COLO668 (cell line): ENCODE results near the gene IKZF3.

ENCODE experiments used
- DNase-seq: peaks from one replicate; lab custom pipeline; 2025; ENCODE audit not compliant: unreplicated experiment; lab: John Stamatoyannopoulos, UW

The IKZF3 gene

GRCh38 chr17:39818358-39819000, 45.6 kb downstream of the IKZF3 start:
- no peak for DNase-seq

GRCh38 chr17:39816272-39816671, 47.8 kb downstream of the IKZF3 start:
- DNase-seq, result no peak

GRCh38 chr17:39814497-39814896, 49.6 kb downstream of the IKZF3 start:
- DNase-seq, result no peak

GRCh38 chr17:39813631-39814030, 50.5 kb downstream of the IKZF3 start:
- no peak for DNase-seq

GRCh38 chr17:39812466-39812865, 51.6 kb downstream of the IKZF3 start:
- DNase-seq, result no peak

- no peak for DNase-seq
Measured at GRCh38 chr17:39810939-39811728, 53.0 kb downstream of the IKZF3 start.

GRCh38 chr17:39809221-39809620, 54.9 kb downstream of the IKZF3 start:
- DNase-seq, result no peak

- DNase-seq, result no peak
Measured at GRCh38 chr17:39808409-39808997, 55.6 kb downstream of the IKZF3 start.

- DNase-seq, result no peak
Measured at GRCh38 chr17:39804839-39805238, 59.3 kb downstream of the IKZF3 start.

- no peak for DNase-seq
Measured at GRCh38 chr17:39801055-39801454, 63.1 kb downstream of the IKZF3 start.

GRCh38 chr17:39800540-39800939, 63.6 kb downstream of the IKZF3 start:
- DNase-seq, result no peak

GRCh38 chr17:39799395-39799794, 64.7 kb downstream of the IKZF3 start:
- no peak for DNase-seq

GRCh38 chr17:39794249-39794970, 69.7 kb downstream of the IKZF3 start:
- DNase-seq, result no peak

GRCh38 chr17:39793301-39793872, 70.7 kb downstream of the IKZF3 start:
- no peak for DNase-seq

- DNase-seq, result no peak
Measured at GRCh38 chr17:39792526-39793221, 71.4 kb downstream of the IKZF3 start.

GRCh38 chr17:39791111-39791992, 72.8 kb downstream of the IKZF3 start:
- no peak for DNase-seq

GRCh38 chr17:39787743-39788484, 76.2 kb downstream of the IKZF3 start:
- DNase-seq, result no peak

- DNase-seq, result no peak
Measured at GRCh38 chr17:39787041-39787440, 77.1 kb downstream of the IKZF3 start.

- DNase-seq, result no peak
Measured at GRCh38 chr17:39782980-39783379, 81.1 kb downstream of the IKZF3 start.
